Measurements from ENCODE around the gene LCE3E.
"Not testable (repeated sequence)": the region's sequence is repeated elsewhere in the genome, so short reads cannot be mapped to it uniquely, and the experiment has no call there.

LCE3E gene, protein sequence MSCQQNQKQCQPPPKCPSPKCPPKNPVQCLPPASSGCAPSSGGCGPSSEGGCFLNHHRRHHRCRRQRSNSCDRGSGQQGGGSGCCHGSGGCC

DNA sequence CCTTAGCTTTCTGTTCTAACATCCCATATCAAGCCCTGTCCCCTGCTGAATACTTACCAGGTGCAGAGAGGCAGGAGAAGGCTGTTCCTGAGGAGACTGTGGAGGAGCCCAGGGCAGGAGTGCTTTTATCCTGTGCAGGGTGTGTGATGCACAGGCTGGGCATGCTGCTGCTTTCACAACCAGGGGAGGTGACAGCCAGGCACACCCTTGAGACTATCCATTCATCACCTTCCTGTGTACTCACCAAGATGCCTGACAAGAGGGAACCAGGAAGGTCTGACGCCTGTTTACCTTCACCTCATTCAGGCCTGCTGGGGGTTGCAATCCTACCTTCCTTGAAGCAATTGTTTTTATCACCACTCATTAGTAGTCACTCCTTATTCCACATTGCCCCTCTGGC lies at the start of gene LCE3E:
Gene LCE3E (minus strand): TSS at position 100 of the 400 bp plus-strand sequence. CDS start 572 bp downstream, outside the sequence.
- DNase-seq (ENCODE audit: low spot score) (no peak), FAIRE-seq (no peak)

DNA sequence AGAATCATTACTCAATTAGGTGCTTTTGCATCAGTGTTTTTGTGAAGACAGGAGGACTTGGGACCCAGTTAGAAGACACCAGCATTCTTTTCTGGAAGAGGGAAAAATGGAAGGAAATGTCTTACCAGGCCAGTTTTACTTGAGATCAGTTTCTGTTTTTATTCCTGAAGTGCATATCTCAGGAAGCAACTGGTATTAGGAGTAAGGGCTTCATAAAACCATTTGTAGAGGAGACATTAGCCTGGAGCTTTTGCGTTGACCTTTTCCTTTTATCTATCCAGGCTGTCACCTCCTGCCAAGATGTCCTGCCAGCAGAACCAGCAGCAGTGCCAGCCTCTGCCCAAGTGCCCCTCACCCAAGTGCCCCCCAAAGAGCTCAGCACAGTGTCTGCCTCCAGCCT lies 46.9 kb upstream of the LCE3E start, which contains the start of gene LCE3B:
Gene LCE3B (plus strand): TSS at position 301 of the 400 bp plus-strand sequence. CDS start 0 bp downstream, at position 301.
- FAIRE-seq (no peak), DNase-seq (ENCODE audit: low spot score) (no peak)

DNA sequence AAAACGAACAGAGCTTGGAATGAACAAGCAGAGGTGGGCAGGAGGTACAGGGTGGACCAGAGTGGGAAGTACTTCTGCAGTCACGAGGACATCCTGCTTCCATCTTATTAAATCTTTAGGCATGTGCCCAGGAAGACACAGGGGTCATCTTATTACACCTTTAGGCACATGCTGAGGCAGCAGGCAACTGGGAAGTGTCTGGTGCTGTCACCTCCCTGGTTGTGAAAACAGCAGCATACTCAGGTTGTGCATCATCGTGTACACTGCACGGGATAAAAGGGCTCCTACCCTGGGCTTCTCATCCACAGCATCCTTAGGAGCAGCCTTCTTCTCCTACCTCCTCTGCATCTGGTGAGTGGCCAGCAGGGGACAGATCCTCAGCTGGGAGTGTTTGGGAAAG lies 33.4 kb upstream of the LCE3E start, which contains the start of gene LCE3C:
Gene LCE3C (plus strand): TSS at position 301 of the 400 bp plus-strand sequence. CDS start 498 bp downstream, outside the sequence.
- DNase-seq (ENCODE audit: low spot score) (no peak), FAIRE-seq (no peak)

DNA sequence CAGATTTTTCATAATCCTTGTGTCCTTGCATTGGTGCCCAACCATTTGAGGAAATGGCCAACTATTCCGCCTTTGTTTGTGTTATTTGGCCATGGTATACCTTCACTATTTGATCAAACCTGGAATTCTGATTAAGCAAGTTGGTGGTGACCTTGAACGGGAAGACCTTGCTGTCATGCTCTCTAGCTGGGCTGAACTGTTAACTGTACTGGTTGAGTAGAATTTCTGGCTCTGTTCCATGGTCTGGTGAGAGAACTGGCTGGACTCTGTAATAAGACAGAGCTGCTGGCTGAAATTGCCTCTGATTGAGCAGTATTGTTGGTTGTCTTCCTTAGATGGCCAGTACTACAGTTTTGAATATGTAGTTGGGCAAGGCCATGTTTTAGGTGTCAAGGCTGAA lies 30.4 kb upstream of the LCE3E start:
- FAIRE-seq (no peak), DNase-seq (ENCODE audit: low spot score) (no peak)

DNA sequence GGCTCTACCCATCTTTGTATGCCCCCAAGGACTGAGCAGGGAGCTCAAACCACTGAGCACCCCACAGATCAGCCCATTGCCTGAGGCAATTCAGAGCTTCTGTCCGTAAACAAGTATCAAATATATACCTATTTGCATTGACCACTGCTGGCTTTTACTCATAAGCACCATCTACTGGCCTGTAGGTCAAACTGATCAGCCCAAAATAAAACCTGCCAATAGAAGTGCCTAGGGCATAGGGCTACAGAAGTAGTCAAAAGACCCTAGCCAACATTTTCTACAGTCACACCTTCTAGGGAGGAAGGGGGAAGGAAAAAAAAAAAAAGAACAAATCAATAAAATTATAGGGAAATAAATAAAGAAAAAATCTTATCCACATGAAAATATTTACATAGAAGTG lies 19.0 kb upstream of the LCE3E start:
- FAIRE-seq (no peak), DNase-seq (ENCODE audit: low spot score) (no peak)

DNA sequence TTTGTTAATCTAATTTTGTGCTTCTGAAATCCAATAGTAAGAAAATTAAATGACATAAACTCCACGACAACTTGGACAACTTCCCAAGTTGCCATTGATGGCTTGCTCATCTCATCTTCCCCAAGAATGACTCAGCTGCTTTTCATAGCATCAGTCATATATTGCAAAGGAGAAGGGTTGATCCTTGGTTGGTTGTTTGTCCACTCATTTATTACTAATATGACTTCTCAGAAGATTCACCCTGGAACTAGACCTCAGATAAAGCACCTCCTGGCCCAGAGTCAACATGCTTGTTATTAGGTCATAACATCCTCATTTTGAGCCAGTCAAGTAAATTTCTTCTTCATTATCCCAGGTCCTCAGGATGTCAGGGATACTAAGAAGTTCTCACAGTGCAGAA lies 16.1 kb upstream of the LCE3E start:
- DNase-seq (ENCODE audit: low spot score) (no peak), FAIRE-seq (no peak)

DNA sequence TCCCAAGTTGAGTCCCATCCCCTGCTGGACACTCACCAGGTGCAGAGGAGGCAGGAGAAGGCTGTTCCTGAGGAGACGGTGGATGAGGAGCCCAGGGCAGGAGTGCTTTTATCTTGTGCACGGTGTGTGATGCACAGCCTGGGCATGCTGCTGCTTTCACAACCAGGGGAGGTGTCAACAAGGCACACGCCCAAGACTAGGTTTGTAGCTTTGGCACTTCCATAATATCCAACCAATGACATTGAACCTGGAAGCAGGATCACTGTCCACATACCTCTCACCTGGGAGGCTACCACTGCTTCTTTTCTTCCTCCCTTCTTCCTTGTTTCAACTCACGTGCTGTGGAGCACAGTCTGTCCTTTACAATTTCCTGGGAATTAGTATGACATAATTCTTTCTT lies 13.9 kb upstream of the LCE3E start, which contains the start of gene LCE3D:
Gene LCE3D (minus strand): TSS at position 84 of the 400 bp plus-strand sequence. CDS start 580 bp downstream, outside the sequence.
- FAIRE-seq (no peak), DNase-seq (ENCODE audit: low spot score) (no peak)

DNA sequence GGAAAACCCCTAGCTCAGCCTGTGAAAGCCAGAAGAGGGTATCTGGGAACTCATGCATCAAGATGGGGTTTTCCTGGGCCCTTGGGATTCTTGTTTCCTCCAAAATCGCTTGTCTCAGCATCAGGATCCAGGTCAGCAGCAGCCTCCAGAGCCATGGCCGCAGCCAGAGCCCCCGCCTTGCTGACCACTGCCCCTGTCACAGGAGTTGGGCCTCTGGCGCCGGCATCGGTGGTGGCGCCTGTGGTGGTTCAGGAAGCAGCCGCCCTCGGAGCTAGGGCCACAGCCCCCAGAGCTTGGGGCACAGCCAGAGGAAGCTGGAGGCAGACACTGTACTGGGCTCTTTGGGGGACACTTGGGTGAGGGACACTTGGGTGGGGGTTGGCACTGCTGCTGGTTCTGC lies 12.9 kb upstream of the LCE3E start:
- DNase-seq (ENCODE audit: low spot score); FAIRE-seq: not testable (repeated sequence)

DNA sequence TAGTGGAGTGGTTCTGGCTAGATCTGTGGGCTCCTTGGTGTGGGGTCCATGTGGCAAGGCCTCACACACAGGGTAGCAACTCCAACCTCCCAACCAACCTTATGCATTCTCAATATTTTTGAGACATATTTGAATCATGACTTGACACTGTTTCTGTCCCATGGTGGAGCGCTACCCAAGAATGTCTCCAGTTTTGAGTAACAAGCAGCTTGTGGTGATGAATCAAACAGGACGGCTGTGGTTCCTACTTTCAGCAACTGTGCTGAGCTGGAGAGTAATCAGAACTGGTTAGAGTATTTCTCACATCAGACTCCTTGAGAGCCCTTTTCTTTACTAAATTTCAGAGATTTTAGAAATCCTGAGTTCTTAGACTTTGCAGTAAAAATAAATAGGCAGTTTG lies 10.6 kb upstream of the LCE3E start:
- no peak for DNase-seq (ENCODE audit: low spot score)
- no peak for FAIRE-seq

DNA sequence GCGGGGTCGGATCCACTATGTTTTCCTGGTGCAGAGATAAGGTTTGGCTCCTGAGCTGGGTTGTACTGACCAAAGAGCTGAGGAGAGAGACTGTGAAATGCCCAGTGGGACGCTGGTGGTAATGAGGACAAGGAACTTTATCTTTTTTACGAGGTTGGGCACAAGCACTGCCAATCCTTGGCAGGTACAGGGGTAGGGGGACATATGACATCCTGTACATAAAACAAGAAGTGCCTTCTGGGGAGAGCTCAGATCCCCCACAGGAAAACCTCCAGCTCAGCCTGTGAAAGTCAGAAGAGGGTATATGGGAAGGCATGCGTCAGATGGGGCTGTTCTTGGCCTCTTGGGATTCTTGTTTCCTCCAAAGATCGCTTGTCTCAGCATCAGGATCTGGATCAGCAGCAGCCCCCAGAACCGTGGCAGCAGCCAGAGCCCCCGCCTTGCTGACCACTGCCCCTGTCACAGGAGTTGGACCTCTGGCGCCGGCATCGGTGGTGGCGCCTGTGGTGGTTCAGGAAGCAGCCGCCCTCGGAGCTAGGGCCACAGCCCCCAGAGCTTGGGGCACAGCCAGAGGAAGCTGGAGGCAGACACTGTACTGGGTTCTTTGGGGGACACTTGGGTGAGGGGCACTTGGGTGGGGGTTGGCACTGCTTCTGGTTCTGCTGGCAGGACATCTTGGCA lies 905 bp downstream of the LCE3E start:
- no peak for FAIRE-seq
- DNase-seq (ENCODE audit: low spot score) = no peak

DNA sequence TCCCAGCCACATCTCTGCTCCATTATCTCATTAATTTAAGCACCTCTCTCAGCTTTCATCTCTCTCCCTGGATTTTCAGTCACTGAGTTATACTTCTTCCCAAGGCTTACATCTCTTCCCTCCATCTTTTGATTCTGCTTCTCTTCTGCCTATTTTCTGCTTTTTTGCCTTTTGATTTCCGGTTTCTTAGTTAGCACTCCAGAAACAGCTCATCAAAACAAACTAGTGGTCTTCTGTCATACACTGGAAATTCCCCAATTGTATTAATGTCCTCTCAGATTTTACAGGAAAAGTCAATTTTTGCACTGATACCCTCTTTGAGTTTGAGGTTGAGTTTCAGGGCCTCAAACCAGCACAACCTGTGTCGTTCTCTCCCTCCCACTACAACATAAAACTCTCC lies 1.5 kb downstream of the LCE3E start:
- DNase-seq (ENCODE audit: low spot score) (no peak), FAIRE-seq (no peak)

DNA sequence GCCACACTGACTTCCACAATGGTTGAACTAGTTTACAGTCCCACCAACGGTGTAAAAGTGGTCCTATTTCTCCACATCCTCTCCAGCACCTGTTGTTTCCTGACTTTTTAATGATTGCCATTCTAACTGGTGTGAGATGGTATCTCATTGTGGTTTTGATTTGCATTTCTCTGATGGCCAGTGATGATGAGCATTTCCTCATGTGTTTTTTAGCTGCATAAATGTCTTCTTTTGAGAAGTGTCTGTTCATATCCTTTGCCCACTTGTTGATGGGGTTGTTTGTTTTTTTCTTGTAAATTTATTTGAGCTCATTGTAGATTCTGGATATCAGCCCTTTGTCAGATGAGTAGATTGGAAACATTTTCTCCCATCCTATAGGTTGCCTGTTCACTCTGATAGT lies 18.2 kb downstream of the LCE3E start:
- DNase-seq (ENCODE audit: low spot score); FAIRE-seq: not testable (repeated sequence)

DNA sequence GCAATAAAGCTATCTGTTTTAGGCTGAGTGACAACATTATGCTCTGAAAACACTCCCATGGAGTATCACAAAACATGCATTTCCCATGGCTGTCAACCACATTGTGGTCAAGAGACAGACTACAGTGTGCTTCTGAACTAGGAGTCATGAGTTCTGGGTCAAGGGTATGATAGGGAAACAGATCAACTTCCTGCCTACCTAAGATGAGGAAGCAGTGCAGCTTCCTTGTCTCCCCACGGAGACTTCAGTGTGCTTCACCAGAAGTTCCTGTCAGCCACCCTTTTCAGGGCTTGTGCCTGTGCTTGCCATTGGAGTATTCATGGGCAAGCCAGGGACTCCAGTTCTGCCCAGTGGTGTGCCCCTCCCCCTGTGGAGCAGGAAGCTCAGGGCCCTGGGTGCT lies 19.9 kb downstream of the LCE3E start:
- FAIRE-seq = no peak
- no peak for DNase-seq (ENCODE audit: low spot score)

DNA sequence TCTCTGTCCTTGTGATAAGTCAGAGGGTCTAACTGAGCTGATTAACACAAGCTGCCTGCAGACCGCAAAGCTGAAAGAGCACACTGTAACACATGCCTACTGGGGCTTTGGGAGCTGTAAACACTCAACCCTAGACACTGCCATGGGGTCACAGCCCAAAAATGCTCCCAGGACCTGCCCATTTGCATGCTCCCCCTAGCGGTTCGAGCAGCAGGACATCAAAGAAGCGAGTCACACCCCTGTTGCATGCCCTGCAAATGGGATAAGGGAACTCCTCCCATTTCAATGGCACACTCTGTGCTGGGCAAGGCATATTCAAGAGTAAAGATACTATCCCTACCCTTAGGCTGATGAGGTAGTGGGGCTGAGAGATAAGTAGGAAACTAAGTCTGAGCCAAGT lies 22.8 kb downstream of the LCE3E start:
- DNase-seq (ENCODE audit: low spot score) = no peak

DNA sequence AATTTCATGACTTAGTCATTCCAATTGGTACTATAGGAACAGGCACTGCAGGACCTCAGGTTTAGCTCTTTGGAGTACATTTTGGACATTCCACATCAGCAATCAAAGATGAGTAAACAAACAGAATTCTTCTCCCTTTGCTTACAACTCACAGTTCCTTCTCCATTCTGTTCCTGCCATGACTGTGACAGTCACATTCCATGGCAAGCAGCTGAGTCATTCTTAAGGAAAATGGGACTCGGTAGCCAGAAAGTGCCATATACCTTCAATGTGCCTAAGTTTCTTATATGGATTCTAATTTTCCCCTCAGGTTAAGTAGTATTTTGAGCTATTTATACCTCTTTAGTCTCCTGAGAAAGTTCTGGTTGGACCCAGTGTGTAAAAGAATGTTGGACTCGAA lies 26.7 kb downstream of the LCE3E start:
- FAIRE-seq (no peak), DNase-seq (ENCODE audit: low spot score) (no peak)

More for the DNA sequence above, 22.8 kb downstream of the LCE3E start:
- no peak for FAIRE-seq

DNA sequence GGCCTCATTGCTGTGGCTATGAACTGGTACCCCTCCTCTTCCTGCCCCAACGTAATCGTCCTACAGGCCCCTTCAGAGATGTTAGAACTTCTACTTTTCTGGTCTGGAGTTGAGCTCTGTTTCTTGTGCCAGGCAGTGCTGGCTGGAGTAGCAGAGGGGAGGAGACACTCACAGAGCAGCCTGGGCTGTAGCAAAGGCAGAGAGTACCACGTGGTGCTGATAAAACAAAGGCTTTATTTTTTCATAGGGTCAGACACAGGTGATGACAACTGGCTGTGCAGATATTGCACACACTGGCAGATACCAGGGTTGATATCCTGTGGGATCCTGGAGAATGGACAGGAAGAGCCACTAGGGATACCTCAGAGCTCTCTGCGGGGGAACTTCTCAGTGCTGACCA lies 29.1 kb downstream of the LCE3E start:
- no peak for FAIRE-seq
- no peak for DNase-seq (ENCODE audit: low spot score)

DNA sequence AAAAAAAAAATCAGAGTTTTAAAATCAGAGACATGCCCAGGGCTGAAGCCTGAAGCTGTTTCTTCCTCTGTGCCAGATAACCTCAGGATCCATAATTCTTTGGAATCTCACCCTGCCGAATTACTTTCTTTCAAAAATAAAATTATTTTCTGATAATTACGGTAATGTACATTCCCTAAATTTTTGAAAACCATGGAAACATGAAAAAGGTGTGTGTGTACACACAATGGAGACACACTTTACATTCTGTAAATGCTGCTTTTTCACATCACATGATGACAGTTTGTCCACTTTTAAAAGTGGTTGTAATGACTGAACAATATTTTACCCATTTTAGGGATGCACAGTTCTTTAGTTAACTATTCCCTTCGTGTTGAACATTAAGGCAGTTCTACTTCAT lies 30.8 kb downstream of the LCE3E start:
- FAIRE-seq (no peak), DNase-seq (ENCODE audit: low spot score) (no peak)

DNA sequence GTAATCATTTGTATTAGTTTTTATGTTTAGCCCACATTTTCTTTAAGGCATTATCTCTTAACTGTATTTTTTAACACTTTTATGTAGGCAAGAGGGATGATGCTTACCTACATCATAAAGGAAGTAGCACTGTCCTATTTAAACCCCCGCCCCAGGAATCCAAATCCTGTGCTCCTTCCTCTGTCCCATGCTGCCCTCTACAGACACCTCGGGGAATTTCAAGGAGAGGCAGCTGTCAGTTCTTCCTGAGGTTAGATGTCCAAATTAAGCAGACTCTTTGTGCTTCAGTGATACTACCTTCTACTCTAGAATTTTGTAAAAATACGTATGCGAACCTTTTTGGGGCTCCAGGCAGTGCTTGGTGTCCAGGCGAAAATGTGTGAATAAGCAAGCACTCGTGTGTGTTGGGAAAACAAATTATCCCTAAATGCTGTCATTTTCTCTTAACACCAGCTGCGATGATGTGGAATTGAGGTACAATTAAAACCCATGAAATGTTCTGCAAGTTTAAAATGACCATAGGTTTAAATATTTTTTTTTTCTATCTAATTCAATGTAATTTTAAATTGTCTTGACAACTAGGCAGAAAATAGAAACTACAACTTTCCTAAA lies 33.1 kb downstream of the LCE3E start:
- DNase-seq (ENCODE audit: low spot score) = peak; percentile 64
- peak; percentile 44 for FAIRE-seq

DNA sequence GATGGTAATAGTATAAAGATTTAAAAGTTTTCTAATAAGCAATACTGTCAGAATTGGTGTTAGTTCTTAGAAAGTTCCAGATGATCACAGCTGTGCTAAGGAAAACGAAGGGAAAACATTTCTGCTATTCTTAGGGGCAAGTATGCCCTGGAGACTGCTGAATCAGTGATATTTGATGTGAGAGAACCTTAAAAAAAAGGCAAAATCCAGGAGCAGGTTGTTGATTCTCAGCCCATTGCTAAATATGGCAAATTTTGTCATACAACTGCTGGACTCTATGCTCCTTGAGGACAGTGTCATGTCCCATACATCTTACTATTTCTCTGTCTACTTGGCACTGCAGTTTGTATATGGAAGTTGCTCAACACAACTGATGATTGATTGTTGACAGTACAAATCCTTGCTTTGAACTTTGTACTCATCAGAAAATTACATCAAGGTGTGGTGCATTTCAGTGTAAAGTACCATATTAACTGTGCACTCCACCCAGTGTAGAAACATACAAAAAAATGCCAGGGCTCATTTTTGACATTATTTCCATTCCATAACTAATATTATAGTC lies 41.4 kb downstream of the LCE3E start:
- FAIRE-seq = peak; percentile 30

DNA sequence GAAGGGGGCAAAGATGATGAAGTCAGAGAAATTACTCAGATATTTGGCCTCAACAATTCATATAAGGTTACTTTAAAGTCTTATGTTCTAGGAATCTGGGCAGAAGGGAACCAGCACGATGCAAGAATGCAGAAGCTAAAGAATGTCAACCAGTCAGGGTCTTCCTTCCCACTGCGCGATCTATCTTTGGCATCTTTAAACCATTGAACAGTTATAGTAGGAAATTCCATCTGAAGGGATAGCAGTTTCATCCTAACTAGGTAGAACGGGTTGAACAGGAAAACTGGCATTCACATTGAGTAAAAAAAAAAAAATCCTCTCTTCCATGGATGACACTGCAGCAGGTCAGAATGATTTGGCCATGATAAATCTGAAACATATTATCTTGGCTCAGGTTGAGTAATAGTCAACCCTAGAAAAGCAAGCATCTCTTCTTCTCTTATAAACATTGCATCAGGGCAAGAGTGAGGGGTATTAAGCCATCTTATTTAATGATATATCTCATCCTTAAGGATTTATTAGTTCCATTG lies 46.0 kb downstream of the LCE3E start:
- FAIRE-seq = no peak
- DNase-seq (ENCODE audit: low spot score) = no peak

More for the DNA sequence above, 41.4 kb downstream of the LCE3E start:
- DNase-seq (ENCODE audit: low spot score) = no peak

DNA sequence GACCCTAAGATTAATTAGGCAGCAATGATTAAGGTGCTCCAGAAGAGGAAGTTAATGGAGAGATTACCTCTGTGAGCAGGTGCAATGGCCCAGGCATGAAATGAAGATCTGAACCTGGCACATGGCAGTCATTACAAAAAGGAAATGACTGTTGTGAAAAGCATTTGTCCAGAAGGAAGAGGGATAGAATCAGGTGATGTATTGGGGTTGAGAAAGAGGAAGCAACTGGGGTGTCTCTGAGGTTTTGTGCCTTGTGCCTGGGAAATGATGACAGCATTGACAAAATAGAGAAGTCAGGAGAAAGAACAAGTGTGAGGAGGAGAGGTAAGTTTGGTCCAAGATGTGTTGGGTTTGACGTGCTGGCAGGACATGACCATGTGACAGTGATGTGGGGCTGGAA lies 46.7 kb downstream of the LCE3E start:
- no peak for DNase-seq (ENCODE audit: low spot score)
- no peak for FAIRE-seq

DNA sequence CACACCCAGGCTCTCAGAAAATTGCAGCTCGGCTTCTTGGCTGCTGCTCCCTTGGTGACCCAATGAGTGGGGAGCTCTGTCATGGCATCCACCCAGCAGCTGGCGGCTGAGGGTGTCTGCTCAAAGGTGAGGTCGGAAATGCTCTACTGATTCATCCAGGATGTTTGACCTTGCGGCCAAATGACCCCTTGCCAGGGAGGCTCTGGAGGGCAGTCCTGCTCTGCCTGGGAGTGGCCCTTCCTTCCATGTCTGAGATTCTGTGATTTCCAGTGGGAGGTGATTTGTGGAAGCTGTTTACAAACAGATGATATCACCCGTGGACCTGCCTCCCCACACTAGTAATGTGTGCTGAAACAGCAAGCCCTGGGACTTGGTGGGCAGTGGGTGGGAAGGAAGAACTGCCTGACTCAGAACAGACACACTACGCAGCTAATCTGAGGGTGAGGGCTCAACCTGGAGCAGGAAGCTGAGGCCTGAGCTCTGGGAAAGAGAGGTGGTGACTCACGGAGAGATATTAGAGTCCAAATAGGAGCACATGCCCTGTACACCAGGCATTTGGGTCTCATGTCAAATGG lies 49.3 kb downstream of the LCE3E start:
- peak; percentile 73 for FAIRE-seq
- peak; percentile 67 for DNase-seq (ENCODE audit: low spot score)
